SK-N-DZ (cell line): Measurements from ENCODE around the gene ADCY2. TPM values are rescaled to one million over a fixed set of nuclear protein-coding genes. Genes with fewer than 3 reads are reported as not detected.

Experiments
- DNase-seq: peaks from one replicate; pipeline ENCODE4 v3.0.0-alpha.2; 2015; ENCODE audit warnings: low spot score
- polyA plus RNA-seq, 2 experiments: library from polyadenylated mRNA; depleted of rRNA; stranded (reverse); fragments of >200 nt; gene quantifications; 2 replicates each; pipeline ENCODE4 v1.2.3, GENCODE V29; 2014

ADCY2 gene
- not detected in 2 replicates for polyA plus RNA-seq (2014; cell fraction: cytosol; rRNA removed)
- not detected in 2 replicates for polyA plus RNA-seq (2014; cell fraction: nucleus; rRNA removed)

- DNase-seq = no peak
Observed at GRCh38 chr5:7395947-7396712, at the start of gene ADCY2. Gene ADCY2, plus strand, starts transcription at chr5:7396138. Its CDS starts 159 bp downstream, at chr5:7396297.

GRCh38 chr5:7347377-7347776, 48.6 kb upstream of the ADCY2 start:
- DNase-seq = no peak

GRCh38 chr5:7348168-7348854, 47.6 kb upstream of the ADCY2 start:
- DNase-seq = no peak

GRCh38 chr5:7361593-7361992, 34.3 kb upstream of the ADCY2 start:
- no peak for DNase-seq

- no peak for DNase-seq
Observed at GRCh38 chr5:7363067-7363677, 32.8 kb upstream of the ADCY2 start.

GRCh38 chr5:7364226-7364875, 31.6 kb upstream of the ADCY2 start:
- no peak for DNase-seq

GRCh38 chr5:7367780-7368179, 28.2 kb upstream of the ADCY2 start:
- DNase-seq = no peak

- DNase-seq = no peak
Observed at GRCh38 chr5:7372399-7372798, 23.5 kb upstream of the ADCY2 start.

GRCh38 chr5:7374186-7374585, 21.8 kb upstream of the ADCY2 start:
- no peak for DNase-seq

GRCh38 chr5:7375457-7375856, 20.5 kb upstream of the ADCY2 start:
- DNase-seq = no peak

GRCh38 chr5:7376871-7377270, 19.1 kb upstream of the ADCY2 start:
- DNase-seq = no peak

GRCh38 chr5:7377761-7378160, 18.2 kb upstream of the ADCY2 start:
- no peak for DNase-seq

- no peak for DNase-seq
Observed at GRCh38 chr5:7382588-7382987, 13.3 kb upstream of the ADCY2 start.

GRCh38 chr5:7385681-7386080, 10.3 kb upstream of the ADCY2 start:
- DNase-seq = no peak

- DNase-seq = no peak
Observed at GRCh38 chr5:7388553-7388952, 7.4 kb upstream of the ADCY2 start.

- no peak for DNase-seq
Observed at GRCh38 chr5:7391215-7391614, 4.7 kb upstream of the ADCY2 start.

- no peak for DNase-seq
Observed at GRCh38 chr5:7391814-7392692, 3.9 kb upstream of the ADCY2 start.

- no peak for DNase-seq
Observed at GRCh38 chr5:7392693-7393024, 3.3 kb upstream of the ADCY2 start.

GRCh38 chr5:7393921-7394799, 1.8 kb upstream of the ADCY2 start:
- DNase-seq = no peak

- DNase-seq = no peak
Observed at GRCh38 chr5:7394889-7395431, 978 bp upstream of the ADCY2 start.
